KG1 (cell line): ENCODE results near the gene DPY19L3.
A peak's percentile ranks its signal among the peaks of the same experiment; 100 is the strongest.
"Not testable (repeated sequence)": the region's sequence is repeated elsewhere in the genome, so short reads cannot be mapped to it uniquely, and the experiment has no call there.

ENCODE experiments used
- DNase-seq: peaks from one replicate; lab custom pipeline; 2025; lab: John Stamatoyannopoulos, UW

DPY19L3 gene

GRCh38 chr19:32392901-32393300, 12.7 kb upstream of the DPY19L3 start:
- no peak for DNase-seq

DNA sequence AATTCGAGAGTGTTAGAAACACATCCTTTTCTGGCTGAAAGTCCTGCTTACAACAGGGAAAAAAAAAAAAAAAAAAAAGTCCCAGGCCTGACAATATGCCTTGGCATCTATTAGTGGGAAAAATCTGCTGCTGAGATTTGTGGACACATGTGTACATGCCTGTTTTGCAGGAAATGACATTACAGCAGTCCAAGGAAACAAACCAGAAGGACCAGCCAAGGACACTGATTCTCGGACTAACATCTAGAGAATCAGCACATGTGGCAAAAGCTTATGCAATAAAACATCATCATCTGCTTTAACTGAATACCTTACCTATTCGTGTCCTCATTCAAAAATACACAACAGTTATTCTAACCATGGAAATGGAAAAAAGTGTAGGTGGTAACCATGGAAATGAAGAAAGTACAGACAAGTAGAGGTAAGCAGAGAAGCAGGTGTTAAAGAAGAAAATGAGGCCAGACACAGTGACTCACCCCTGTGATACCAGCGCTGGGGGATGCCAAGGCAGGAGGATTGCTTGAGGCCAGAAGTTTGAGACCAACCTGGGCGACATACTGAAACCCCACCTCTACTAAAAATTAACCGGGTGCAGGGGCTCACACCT, 9.4 kb upstream of the DPY19L3 start:
- DNase-seq: no peak

DNA sequence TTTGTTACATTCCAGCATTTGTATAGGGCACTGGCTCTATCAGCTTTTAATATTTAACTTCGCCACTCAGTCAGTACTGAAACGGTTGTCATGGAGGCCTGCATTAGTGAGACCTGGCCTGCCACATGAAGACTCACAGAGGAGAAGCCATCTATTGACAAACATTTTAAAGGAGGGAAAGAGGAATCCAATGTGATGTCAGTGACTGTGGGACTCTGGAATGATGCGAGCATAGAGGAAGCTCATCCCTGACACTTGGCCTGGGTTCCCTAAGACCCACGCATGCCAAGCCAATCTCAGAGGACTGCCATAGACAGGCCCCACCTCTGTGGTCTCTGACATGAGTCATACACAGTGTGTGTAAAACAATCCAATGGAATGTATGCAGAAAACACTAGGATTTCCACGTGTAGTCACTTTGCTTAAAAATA, 7.9 kb upstream of the DPY19L3 start:
- DNase-seq: no peak

DNA sequence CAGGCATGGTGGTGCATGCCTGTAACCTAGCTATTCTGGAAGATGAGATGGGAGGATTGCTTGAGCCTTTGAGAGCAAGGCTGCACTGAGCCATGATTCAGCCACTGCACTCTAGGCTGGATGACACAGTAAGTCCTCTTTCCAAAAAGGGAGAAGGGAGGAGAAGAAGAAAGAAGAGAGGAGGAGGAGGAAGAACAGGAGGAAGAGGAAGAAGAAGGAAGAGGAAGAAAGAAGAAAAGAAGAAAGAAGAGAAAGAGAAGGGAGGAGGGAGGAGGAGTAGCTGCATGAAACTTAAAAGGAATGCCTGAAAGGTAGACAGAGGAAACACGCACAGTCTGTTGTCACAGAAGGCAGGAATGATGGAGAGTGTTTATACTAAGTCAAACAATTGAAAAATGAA, 3.6 kb upstream of the DPY19L3 start:
- DNase-seq: no peak

DNA sequence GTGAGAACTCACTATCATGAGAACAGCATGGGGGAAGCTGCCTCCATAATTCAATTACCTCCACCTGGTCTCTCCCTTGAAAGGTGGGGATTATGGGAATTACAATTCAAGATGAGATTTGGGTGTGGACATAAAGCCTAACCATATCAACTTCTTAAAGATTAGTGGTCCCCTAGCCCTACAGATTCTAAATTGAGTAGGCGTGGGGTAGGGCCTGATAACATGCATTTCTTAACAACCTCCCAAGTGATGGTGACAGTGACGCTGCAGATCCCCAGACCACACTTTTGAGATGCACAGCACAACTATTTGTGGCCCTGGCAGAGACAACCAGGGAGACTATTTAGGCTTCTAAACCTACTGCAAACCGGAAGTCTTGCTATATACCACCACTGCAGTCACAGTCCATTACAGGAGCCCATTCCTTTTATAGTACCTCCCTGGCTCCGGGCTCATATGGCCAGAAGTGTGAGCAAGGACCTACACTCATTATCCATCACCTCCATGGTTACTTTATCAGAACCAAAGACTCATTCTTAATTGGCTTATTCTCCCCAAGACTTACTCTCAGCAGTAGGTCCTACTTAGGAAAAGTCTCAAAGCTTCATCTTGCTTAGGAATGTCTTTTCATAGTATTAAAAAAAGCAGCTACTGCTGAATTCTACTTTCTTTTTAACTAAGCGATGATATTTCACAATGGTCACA, 2.1 kb upstream of the DPY19L3 start:
- no peak for DNase-seq

DNA sequence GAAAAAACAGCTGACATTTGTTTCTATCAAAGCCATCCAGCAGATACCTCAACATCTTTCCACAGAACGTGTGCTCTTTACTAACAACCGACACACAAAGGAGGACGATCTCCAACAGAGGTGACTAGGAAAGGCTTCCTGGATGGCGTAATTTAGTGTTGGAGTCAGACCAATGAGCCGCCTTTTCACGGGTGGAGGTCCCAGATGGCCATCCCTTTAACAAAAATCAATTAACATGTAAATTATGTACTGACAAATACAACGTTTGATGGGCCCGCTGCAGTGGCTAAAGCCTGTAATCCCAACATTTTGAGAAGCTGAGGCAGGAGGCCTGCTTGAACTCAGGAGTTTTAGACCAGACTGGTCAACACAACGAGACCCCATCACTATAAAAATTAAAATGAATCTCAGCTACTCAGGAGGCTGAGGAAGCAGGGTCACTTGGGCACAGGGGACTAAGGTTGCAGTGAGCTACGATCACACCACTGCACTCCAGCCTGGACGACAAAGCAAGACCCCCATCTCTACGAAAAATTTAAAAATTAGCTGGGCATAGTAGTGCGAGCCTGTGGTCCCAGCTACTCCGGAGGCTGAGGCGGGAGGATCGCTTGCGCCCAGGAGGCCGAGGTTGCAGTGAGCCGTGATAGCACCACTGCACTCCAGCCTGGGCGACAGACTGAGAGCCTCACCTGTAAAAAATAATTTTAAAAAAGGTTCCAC, 1.2 kb upstream of the DPY19L3 start:
- no peak for DNase-seq

- DNase-seq: peak; percentile 65
Measured at GRCh38 chr19:32404933-32405430, 588 bp upstream of the DPY19L3 start.

DNA sequence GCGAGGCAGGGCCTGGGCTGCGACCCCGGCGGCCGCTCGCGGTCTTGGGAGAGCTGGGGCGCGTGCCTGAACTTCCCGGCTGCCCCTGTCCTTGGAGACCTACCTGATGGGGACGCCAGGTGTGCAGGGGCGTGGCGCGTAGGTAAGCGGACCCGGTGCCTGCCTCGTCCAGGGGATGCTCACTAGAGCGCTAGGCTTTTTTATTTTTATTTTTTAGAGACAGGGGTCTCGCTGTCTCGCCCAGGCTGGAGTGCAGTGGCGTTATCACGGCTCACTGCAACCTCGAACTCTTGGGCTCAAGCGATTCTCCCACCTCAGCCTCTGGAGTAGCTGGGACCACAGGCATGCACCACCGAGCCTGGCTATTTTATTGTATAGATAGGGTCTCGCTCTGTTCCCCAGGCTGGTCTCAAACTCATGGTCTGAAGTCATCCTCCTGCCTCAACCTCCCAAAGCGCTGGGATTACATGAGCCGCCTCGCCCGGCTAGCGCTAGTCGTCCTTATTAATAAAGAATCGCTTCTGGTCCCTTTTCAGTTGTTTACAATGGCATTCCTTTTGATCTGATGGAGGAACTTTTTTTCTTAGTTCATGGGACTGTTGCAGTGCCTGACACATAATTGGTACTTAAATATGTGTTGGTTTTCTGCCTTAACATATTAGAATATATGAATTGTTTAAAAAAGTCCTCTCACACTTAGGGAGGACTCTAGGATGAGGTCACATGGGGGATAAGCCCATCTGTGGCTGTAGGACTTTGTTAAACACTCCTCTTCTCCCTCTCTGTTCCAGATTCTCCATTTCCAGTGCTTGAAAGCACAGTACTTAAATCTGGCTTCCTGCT, 812 bp downstream of the DPY19L3 start:
- DNase-seq: no peak

DNA sequence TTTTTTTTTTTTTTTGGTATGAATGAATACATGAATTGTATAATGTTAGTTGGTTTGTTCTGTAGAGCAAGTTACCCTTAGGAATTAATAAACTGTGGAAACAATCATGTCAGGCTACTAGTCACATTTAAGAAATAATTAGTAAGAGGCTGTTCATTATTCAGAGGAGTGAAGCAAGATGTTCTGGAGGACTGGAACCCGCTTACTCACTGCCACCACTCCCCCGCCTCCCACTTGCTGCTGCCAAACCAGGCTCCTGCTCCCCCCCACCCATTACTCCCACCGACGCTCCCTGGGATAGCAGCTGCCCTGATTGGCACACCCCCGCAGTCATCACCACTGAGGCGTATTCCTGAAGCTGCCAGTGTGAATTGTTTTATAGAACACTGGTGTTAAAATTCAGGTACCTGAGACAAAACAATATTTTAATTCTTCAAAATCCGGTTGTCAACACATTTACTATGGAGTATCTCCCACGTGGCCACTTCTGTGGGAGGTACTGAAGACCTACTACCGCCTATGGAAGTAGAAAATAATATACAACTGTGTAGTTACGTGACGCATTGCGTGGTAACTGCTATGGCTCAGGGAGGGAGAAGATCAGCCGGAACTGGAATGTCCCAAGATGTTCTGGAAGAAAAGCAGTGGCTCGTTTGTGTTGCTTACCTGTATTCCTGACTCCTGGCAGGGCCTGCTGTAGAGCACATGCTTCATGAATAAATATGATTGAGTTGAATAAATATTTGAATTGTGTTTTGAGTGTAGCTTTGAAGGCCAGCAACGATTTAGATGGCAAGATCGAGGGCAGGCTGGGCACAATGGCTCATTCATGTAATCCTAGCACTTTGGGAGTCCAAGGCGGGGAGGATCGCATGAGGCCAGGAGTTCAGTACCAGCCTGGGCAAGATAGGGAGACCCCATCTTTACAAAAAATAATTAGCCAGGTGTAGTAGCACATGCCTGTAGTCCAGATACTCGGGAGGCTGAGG, 1.7 kb downstream of the DPY19L3 start:
- no peak for DNase-seq

DNA sequence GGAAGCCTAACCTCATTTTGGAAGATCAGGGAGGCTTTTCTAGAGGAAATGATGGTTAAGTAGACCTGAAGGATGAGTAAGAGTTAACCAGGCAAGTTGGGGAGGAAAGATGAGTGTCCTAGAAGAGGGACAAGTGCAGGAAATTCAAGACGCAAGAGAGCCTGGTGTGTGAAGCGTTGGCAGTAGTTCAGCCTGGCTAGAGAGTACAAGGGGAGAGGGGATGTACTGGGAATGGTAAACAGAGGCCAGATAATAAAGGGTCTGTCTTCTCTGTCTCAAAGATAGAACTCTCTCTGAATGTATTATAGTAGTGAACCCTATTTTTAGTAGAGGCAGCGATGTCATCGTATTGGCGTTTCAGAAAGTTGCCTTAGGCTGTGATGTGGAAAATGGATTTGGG, 9.7 kb downstream of the DPY19L3 start:
- DNase-seq: no peak

- no peak for DNase-seq
Measured at GRCh38 chr19:32415669-32416068, 10.1 kb downstream of the DPY19L3 start.

DNA sequence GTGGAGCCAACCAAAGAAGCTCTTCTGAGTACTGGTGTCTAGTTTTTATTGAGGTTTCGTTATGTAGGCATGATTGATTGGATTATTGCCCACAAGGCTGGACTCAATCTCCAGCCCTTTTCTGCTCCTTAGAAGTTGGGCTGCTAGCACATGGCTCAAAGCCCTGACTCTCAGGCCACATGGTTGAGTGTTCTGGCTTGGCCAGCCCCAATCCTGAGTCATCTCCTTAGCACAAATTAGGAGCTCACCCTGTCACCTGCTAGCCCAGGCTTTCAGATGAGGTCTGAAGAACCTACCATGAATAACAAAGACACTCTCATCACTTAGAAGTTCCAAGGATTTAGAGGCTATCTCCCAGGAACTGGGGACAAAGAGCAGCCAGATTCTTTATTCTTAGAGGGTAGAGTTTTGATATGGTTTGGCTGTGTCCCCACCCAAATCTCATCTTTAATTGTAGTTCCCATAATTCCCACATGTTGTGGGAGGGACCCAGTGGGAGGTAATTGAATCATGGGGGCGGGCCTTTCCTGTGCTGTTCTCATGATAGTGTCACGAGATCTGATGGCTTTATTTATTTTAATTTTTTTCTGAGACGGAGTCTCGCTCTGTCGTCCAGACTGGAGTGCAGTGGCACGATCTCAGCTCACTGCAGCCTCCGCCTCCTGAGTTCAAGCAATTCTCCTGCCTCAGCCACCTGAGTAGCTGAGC, 11.3 kb downstream of the DPY19L3 start:
- no peak for DNase-seq

GRCh38 chr19:32418155-32418554, 12.6 kb downstream of the DPY19L3 start:
- no peak for DNase-seq

- DNase-seq: peak; percentile 52
Measured at GRCh38 chr19:32421589-32422361, 16.2 kb downstream of the DPY19L3 start.

- DNase-seq: no peak
Measured at GRCh38 chr19:32422435-32422834, 16.9 kb downstream of the DPY19L3 start.

GRCh38 chr19:32423944-32424343, 18.4 kb downstream of the DPY19L3 start:
- not testable (repeated sequence) for DNase-seq

- DNase-seq: no peak
Measured at GRCh38 chr19:32427536-32427935, 22.0 kb downstream of the DPY19L3 start.

DNA sequence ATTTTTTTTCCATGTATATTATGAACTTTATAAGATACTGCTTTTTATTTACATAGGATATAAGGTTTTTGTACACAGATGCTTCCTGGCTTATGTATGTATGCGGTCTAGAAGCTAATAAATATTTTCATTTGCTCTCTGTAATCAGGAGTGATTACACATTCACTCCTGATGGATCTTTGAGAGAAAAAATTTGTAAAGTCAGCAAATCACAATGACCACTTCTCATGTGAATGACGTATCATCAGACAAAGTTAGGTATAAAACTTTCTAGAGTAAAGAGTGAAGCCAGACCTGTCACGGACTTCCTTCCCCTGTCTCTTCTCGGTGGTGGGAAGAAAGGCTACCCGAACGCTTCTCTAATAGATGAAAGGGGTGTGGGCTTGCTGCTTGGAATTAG, 31.1 kb downstream of the DPY19L3 start:
- no peak for DNase-seq

- DNase-seq: no peak
Measured at GRCh38 chr19:32437096-32437495, 31.5 kb downstream of the DPY19L3 start.
